Transverse colon (tissue), 4 donors: Measurements from ENCODE around the gene UBE2M. TPM values are rescaled to one million over a fixed set of nuclear protein-coding genes. Genes with fewer than 3 reads are reported as not detected.
A peak's percentile ranks its signal among the peaks of the same experiment; 100 is the strongest.

Experiments
- DNase-seq: peaks from one replicate; pipeline ENCODE4 v3.0.0-alpha.2; 2019
- H3K27ac ChIP-seq, 4 donors: fragments of 200-600 bp; sonication (generic); 2 replicates each; pipeline ENCODE4 v1.5.1; 2016 to 2018; ENCODE audit warnings: inconsistent platforms in 4 of 4
- H3K27me3 ChIP-seq: fragments of 200-600 bp; sonication (generic); 2 replicates; pipeline ENCODE4 v1.5.1; 2017; ENCODE audit warnings: inconsistent platforms
- H3K36me3 ChIP-seq, 4 donors: fragments of 200-600 bp; sonication (generic); 2 replicates each; pipeline ENCODE4 v1.5.1; 2017 to 2019; ENCODE audit warnings: inconsistent platforms in 4 of 4
- H3K4me1 ChIP-seq, 4 donors: fragments of 200-600 bp; sonication (generic); 2 replicates each; pipeline ENCODE4 v1.5.1; 2017 to 2020; ENCODE audit warnings: inconsistent platforms in 4 of 4
- H3K4me3 ChIP-seq, 4 donors: fragments of 200-600 bp; sonication (generic); 1 replicate in 1 of 4; 2 replicates in 3 of 4; pipeline versions ENCODE4 v1.5.1 to v1.6.1; 2017 to 2019; ENCODE audit warnings: inconsistent platforms in 4 of 4
- H3K9me3 ChIP-seq, 2 donors: fragments of 200-600 bp; sonication (generic); 2 replicates each; pipeline ENCODE4 v1.5.1; 2017 to 2019; ENCODE audit warnings: inconsistent platforms in 2 of 2
- CTCF ChIP-seq, 5 experiments: fragments of 200-600 bp in 3 of 5; fragments of 450-650 bp in 2 of 5; sonication (generic) in 3 of 5; IDR thresholded peaks; 1 replicate in 2 of 5; 2 replicates in 3 of 5; pipeline ENCODE4 v1.5.1; 2016 to 2017; ENCODE audit warnings: antibody characterized with exemption in 5 of 5, inconsistent platforms in 3 of 5, mild to moderate bottlenecking in 2 of 5, moderate library complexity in 1 of 5
- EP300 ChIP-seq: sonication (generic); formaldehyde crosslinking; IDR thresholded peaks from one replicate; pipeline ENCODE4 v1.6.1; 2017; ENCODE audit warnings: antibody characterized with exemption, low read depth
- POLR2A ChIP-seq: fragments of 450-650 bp; IDR thresholded peaks from one replicate; pipeline ENCODE4 v1.6.1; 2016; ENCODE audit warnings: antibody characterized with exemption, mild to moderate bottlenecking, moderate library complexity
- POLR2AphosphoS5 ChIP-seq, 3 donors: sonication (generic); formaldehyde crosslinking; IDR thresholded peaks; one replicate each; pipeline ENCODE4 v1.6.1; 2016; ENCODE audit warnings: antibody characterized with exemption in 3 of 3
- WGBS, 2 donors: methylation state at CpG; one replicate each; pipeline ENCODE4 v1.1.5; 2018; ENCODE audit warnings: low coverage in 1 of 2; 5-methylcytosine and 5-hydroxymethylcytosine counted together
- in situ Hi-C, 4 donors: fragments of 200-750 bp; cut with MboI; loops; one replicate each; pipeline versions ENCODE4 v1.15.0 to v1.15.1; 2017; ENCODE audit warnings: low sequenced_read_pairs in 3 of 4, low pct_ligation_motif_present in 1 of 4, low pct_unique_long_range_greater_than_20kb in 1 of 4
- intact Hi-C: fragments of 100-400 bp; cut with DNase I; formaldehyde crosslinking; loops from one replicate; pipeline ENCODE4 v1.15.1; 2023; ENCODE audit warnings: low total_unique reads
- total RNA-seq, 4 donors: library from RNA; depleted of rRNA; stranded (reverse); fragments of >200 nt; gene quantifications; one replicate each; pipeline ENCODE4 v1.1.0, GENCODE V29; 2016

UBE2M gene
- total RNA-seq, 4 donors from 2014 or later, result 24.2 to 56.9 (median 26.7) TPM

GRCh38 chr19:58572026-58572817 lies 13.8 kb upstream of the UBE2M start:
- no peak for DNase-seq
- no peak for TF ChIP-seq EP300
- no peak for TF ChIP-seq POLR2A
- no peak for TF ChIP-seq CTCF (IDR thresholded peaks at IDR 0.05)
- Histone ChIP-seq H3K27ac (peak overlapping the region; percentile 96 to 98 (median 96)), H3K36me3 (peaks cover 0 to 6% (median 0%) of the 10 kb centered on the region in 4 donors), H3K9me3 (no peaks in the 10 kb centered on the region), H3K27me3 (no peaks in the 10 kb centered on the region), H3K4me1 (peaks cover 0 to 36% (median 23%) of the 10 kb centered on the region in 4 donors), H3K4me3 (peak overlapping the region in 3 of 4 donors; percentile 58 to 66 (median 64))
- intact Hi-C loops, result no loop called here
- in situ Hi-C loops, result no loop called here
- 45 to 73% methylated on average over 5 to 24 of the region's 24 CpGs for WGBS, 2 donors

GRCh38 chr19:58571575-58571947 lies 13.2 kb upstream of the UBE2M start:
- peak; percentile 6 for DNase-seq

GRCh38 chr19:58570770-58571574 lies 12.6 kb upstream of the UBE2M start:
- TF ChIP-seq CTCF (IDR thresholded peaks at IDR 0.05) (no peak), POLR2A (no peak), POLR2AphosphoS5 (IDR thresholded peaks at IDR 0.05) (no peak), EP300 (no peak)
- H3K27me3 ChIP-seq, result no peaks in the 10 kb centered on the region
- H3K9me3 ChIP-seq, result no peaks in the 10 kb centered on the region
- H3K4me3 ChIP-seq, result no peak overlapping the region
- peaks cover 0 to 23% (median 19%) of the 10 kb centered on the region in 4 donors for H3K4me1 ChIP-seq
- peak; percentile 8 for DNase-seq
- 71 to 95% methylated on average over 1 to 24 of the region's 25 CpGs for WGBS, 2 donors
- in situ Hi-C loops (no loop called here), intact Hi-C loops (no loop called here)
- H3K36me3 ChIP-seq, result peaks cover 0 to 6% (median 0%) of the 10 kb centered on the region in 4 donors
- no peak overlapping the region for H3K27ac ChIP-seq

More at GRCh38 chr19:58571575-58571947, 13.2 kb upstream of the UBE2M start:
- in situ Hi-C loops (no loop called here), intact Hi-C loops (no loop called here)
- TF ChIP-seq POLR2A, result no peak
- TF ChIP-seq CTCF (IDR thresholded peaks at IDR 0.05), result no peak
- TF ChIP-seq EP300, result no peak
- no peak for TF ChIP-seq POLR2AphosphoS5 (IDR thresholded peaks at IDR 0.05)
- WGBS, 2 donors, result 94% methylated on average over 2 to 8 of the region's 8 CpGs
- H3K36me3 ChIP-seq, result peaks cover 0 to 6% (median 0%) of the 10 kb centered on the region in 4 donors
- no peaks in the 10 kb centered on the region for H3K9me3 ChIP-seq
- H3K4me1 ChIP-seq, result peaks cover 0 to 29% (median 22%) of the 10 kb centered on the region in 4 donors
- H3K27me3 ChIP-seq, result no peaks in the 10 kb centered on the region
- H3K4me3 ChIP-seq, result no peak overlapping the region
- no peak overlapping the region for H3K27ac ChIP-seq

- Histone ChIP-seq H3K4me1 (peaks cover 0 to 21% (median 16%) of the 10 kb centered on the region in 4 donors), H3K4me3 (no peak overlapping the region), H3K27ac (no peak overlapping the region), H3K9me3 (no peaks in the 10 kb centered on the region), H3K36me3 (peaks cover 0 to 6% (median 0%) of the 10 kb centered on the region in 4 donors), H3K27me3 (no peaks in the 10 kb centered on the region)
- in situ Hi-C loops (no loop called here), intact Hi-C loops (no loop called here)
- no peak for TF ChIP-seq POLR2A
- TF ChIP-seq POLR2AphosphoS5 (IDR thresholded peaks at IDR 0.05), result no peak
- no peak for TF ChIP-seq CTCF (IDR thresholded peaks at IDR 0.05)
- no peak for TF ChIP-seq EP300
- 76 to 96% methylated on average over 4 to 8 of the region's 8 CpGs for WGBS, 2 donors
- peak; percentile 8 for DNase-seq
These were observed 11.7 kb upstream of the UBE2M start for GRCh38 chr19:58569943-58570670.
